SU-DHL-6 (cell line): ENCODE measurements around the gene LRFN2.

Experiments used
- H2AFZ ChIP-seq: fragments of 200-600 bp; sonication (generic); 2 replicates; pipeline ENCODE4 v1.6.1; 2014; ENCODE audit warnings: low read depth, mild to moderate bottlenecking, moderate library complexity, mixed read lengths, antibody characterized with exemption, low read length; ENCODE audit not compliant: severe bottlenecking
- H3F3A ChIP-seq: fragments of 200-600 bp; shearing (Covaris generic); 2 replicates; pipeline ENCODE4 v1.6.0; 2016; ENCODE audit warnings: antibody characterized with exemption, mild to moderate bottlenecking; ENCODE audit not compliant: insufficient read depth
- H3K27ac ChIP-seq: fragments of 200-600 bp; sonication (generic); 2 replicates; pipeline ENCODE4 v1.5.1; 2016; ENCODE audit warnings: low read depth, mild to moderate bottlenecking, low read length, moderate library complexity, mixed read lengths
- H3K27me3 ChIP-seq: fragments of 200-600 bp; sonication (generic), shearing (Covaris generic); 2 replicates; pipeline ENCODE4 v1.6.0; 2014; ENCODE audit warnings: mild to moderate bottlenecking, low read length
- H3K36me3 ChIP-seq: fragments of 200-600 bp; sonication (generic); 2 replicates; pipeline ENCODE4 v1.6.1; 2014; ENCODE audit warnings: mild to moderate bottlenecking, low read length, mixed read lengths
- H3K4me2 ChIP-seq: fragments of 300-600, 200-600 bp; shearing (Covaris generic), sonication (generic); 2 replicates; pipeline ENCODE4 v1.6.0; 2014; ENCODE audit warnings: low read length, low read depth, mild to moderate bottlenecking; ENCODE audit not compliant: poor library complexity, severe bottlenecking
- H3K4me3 ChIP-seq: fragments of 200-600 bp; sonication (generic); 2 replicates; pipeline ENCODE4 v1.5.1; 2014; ENCODE audit warnings: antibody characterized with exemption, low read length, mild to moderate bottlenecking, mixed read lengths; ENCODE audit not compliant: insufficient read depth, poor library complexity, severe bottlenecking
- H3K79me2 ChIP-seq: fragments of 200-600 bp; sonication (generic); 2 replicates; pipeline ENCODE4 v1.6.1; 2014; ENCODE audit warnings: mild to moderate bottlenecking, low read length, moderate library complexity; ENCODE audit not compliant: insufficient read depth
- H3K9ac ChIP-seq: fragments of 200-600 bp; sonication (generic); 2 replicates; pipeline ENCODE4 v1.7.0; 2014; ENCODE audit warnings: mild to moderate bottlenecking, low read length
- H3K9me2 ChIP-seq: fragments of 200-600 bp; sonication (generic); replicated peaks from 2 replicates; pipeline ENCODE4 v1.6.1; 2014; ENCODE audit warnings: low read length; ENCODE audit not compliant: insufficient read depth
- H3K9me3 ChIP-seq: fragments of 200-600 bp; sonication (generic); 2 replicates; pipeline ENCODE4 v1.6.1; 2014; ENCODE audit warnings: low read length, mixed read lengths; ENCODE audit not compliant: insufficient read depth
- H4K20me1 ChIP-seq: fragments of 200-600 bp; sonication (generic); 2 replicates; pipeline ENCODE4 v1.6.1; 2014; ENCODE audit warnings: low read depth, mild to moderate bottlenecking, antibody characterized with exemption, low read length, moderate library complexity, mixed read lengths
- EZH2phosphoT487 ChIP-seq: fragments of 200-600 bp; sonication (generic), shearing (Covaris generic); conservative IDR thresholded peaks from 2 replicates; pipeline ENCODE4 v1.6.1; 2018; ENCODE audit warnings: mild to moderate bottlenecking, antibody characterized with exemption, low read length, moderate library complexity, mixed read lengths
- TF ChIP-seq, protein P1 (sequence below): fragments of 200-600 bp; sonication (generic); IDR thresholded peaks from one replicate; pipeline ENCODE4 v1.5.1; 2017; ENCODE audit warnings: antibody characterized with exemption, mild to moderate bottlenecking, low read length, moderate library complexity; ENCODE audit not compliant: insufficient read depth, poor library complexity, severe bottlenecking

The LRFN2 gene

DNA sequence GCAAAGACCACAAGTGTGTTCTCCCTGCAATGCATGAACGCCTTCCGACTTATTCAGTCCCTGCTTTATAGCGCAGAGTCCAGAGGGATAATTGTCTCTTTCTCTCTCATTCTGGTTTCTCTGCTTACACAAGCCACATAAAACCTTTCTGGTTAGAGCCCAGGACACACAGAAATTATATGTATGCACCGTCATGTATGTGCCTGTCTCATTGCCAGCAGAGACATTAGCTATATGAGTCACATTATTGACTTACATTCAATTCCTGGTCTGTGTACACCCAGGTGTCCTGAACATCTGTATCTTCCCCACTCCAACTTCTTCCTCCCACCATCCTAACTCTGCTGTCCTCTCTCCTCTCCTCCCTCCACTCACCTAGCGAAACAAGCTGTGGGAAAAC, 44.0 kb downstream of the LRFN2 start:
- TF ChIP-seq EZH2phosphoT487, result no peak
- TF ChIP-seq, protein P1, sequence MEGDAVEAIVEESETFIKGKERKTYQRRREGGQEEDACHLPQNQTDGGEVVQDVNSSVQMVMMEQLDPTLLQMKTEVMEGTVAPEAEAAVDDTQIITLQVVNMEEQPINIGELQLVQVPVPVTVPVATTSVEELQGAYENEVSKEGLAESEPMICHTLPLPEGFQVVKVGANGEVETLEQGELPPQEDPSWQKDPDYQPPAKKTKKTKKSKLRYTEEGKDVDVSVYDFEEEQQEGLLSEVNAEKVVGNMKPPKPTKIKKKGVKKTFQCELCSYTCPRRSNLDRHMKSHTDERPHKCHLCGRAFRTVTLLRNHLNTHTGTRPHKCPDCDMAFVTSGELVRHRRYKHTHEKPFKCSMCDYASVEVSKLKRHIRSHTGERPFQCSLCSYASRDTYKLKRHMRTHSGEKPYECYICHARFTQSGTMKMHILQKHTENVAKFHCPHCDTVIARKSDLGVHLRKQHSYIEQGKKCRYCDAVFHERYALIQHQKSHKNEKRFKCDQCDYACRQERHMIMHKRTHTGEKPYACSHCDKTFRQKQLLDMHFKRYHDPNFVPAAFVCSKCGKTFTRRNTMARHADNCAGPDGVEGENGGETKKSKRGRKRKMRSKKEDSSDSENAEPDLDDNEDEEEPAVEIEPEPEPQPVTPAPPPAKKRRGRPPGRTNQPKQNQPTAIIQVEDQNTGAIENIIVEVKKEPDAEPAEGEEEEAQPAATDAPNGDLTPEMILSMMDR, result no peak
- Histone ChIP-seq H3F3A (no peaks in the 10 kb centered on the region), H2AFZ (no peak overlapping the region), H3K27ac (no peak overlapping the region), H3K4me3 (no peak overlapping the region), H3K79me2 (no peaks in the 10 kb centered on the region), H3K9ac (no peak overlapping the region), H3K9me3 (no peaks in the 10 kb centered on the region), H4K20me1 (no peaks in the 10 kb centered on the region), H3K36me3 (no peaks in the 10 kb centered on the region), H3K4me2 (no peak overlapping the region), H3K9me2 (no peaks in the 10 kb centered on the region), H3K27me3 (no peaks in the 10 kb centered on the region)

DNA sequence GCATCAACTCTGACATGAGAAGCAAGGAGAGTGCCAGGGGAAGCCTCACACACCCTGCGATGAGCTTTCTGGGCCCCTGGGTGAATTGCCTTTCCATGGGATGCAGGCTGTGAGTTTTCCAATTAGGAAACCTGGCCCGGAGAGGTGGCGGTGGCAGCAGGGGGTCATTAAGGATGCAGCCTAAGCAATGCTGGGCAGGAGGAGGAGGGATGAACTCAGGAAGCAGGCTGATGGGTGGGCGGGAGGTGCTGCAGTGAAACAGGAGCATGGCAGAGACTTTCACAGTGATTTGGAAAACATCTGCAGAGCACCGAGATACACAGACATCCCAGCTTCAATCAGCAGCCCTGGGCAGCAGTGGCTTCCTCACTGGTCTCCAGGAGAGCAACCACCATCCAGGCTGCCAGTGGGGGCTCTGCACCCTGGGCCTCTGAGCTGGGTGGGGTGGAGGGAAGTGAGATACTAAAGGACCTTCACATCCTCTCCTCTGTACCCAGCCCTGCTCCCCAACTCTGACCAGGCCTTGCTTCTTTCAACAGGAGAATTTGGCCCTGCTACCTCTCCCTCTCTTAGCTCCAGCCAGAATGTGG, 44.9 kb downstream of the LRFN2 start:
- Histone ChIP-seq H3K4me2 (no peak overlapping the region), H3K27me3 (no peaks in the 10 kb centered on the region)

DNA sequence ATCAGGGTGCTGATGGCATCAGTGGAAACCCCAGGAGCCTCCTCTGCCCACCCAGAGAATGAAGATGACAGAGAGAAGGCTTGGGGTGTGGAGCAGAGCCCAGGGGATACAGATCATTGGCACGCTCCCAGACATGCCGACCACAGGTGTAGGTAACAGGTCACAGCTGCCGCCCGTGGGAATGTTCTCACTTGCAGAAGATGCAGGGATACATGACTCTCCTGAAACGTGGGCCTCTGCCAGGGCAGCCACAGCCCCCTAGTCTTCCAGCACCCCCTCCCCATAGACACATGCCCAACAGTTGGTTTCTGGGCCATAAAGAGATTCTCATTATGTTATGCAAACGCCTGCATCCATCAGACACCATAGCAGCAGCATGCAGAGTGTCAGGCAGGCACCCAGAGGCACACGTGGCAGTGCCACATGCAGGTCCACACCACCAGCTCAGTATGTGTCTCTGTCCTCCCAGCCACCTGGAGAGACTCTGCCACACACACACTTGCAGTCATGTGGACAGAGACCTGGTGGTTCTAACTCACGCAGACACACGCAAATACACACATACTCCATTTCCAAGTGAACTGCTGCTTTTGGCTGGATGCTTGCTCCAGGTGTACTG, 45.5 kb downstream of the LRFN2 start:
- TF ChIP-seq EZH2phosphoT487, result no peak
- TF ChIP-seq, protein P1, result no peak
- Histone ChIP-seq H3K9me2 (no peaks in the 10 kb centered on the region), H3K4me2 (no peak overlapping the region), H3K36me3 (no peaks in the 10 kb centered on the region), H3K9ac (no peak overlapping the region), H3K27me3 (no peaks in the 10 kb centered on the region), H3K79me2 (no peaks in the 10 kb centered on the region), H3K9me3 (no peaks in the 10 kb centered on the region), H3K27ac (no peak overlapping the region), H4K20me1 (no peaks in the 10 kb centered on the region), H3F3A (no peaks in the 10 kb centered on the region), H2AFZ (no peak overlapping the region), H3K4me3 (no peak overlapping the region)

More for the DNA sequence above, 44.9 kb downstream of the LRFN2 start:
- TF ChIP-seq, protein P1, result no peak
- TF ChIP-seq EZH2phosphoT487, result no peak
- Histone ChIP-seq H3K9ac (no peak overlapping the region), H4K20me1 (no peaks in the 10 kb centered on the region), H3K4me3 (no peak overlapping the region), H2AFZ (no peak overlapping the region), H3K9me2 (no peaks in the 10 kb centered on the region), H3K79me2 (no peaks in the 10 kb centered on the region), H3K36me3 (no peaks in the 10 kb centered on the region), H3K27ac (no peak overlapping the region), H3K9me3 (no peaks in the 10 kb centered on the region), H3F3A (no peaks in the 10 kb centered on the region)
